ENCODE measurements around the gene SPATA13. TPM values are rescaled to one million over a fixed set of nuclear protein-coding genes. Genes with fewer than 3 reads are reported as not detected.

SPATA13 gene
- total and polyA plus RNA-seq, 12 donors = 3.3 to 21.4 (median 10.2) TPM

GRCh38 chr13:24233351-24233901 is 72.9 kb downstream of the SPATA13 start:
- Histone ChIP-seq H3K4me3 (peak overlapping the region in 1 of 10 donors; percentile 6), H3K27me3 (no peaks in the 10 kb centered on the region), H3K27ac (no peak overlapping the region), H3K36me3 (no peaks in the 10 kb centered on the region), H3K4me1 (peaks cover 0 to 31% (median 0%) of the 10 kb centered on the region in 9 donors), H3K9me3 (no peaks in the 10 kb centered on the region)
- no peak for TF ChIP-seq CTCF (IDR thresholded peaks at IDR 0.05)
- no peak for ATAC-seq
- intact Hi-C loops (cut with DNase I) = no loop called here
- 22 to 29% methylated on average over 4 of the region's 4 CpGs for WGBS, 2 donors
- no peak for DNase-seq

DNA sequence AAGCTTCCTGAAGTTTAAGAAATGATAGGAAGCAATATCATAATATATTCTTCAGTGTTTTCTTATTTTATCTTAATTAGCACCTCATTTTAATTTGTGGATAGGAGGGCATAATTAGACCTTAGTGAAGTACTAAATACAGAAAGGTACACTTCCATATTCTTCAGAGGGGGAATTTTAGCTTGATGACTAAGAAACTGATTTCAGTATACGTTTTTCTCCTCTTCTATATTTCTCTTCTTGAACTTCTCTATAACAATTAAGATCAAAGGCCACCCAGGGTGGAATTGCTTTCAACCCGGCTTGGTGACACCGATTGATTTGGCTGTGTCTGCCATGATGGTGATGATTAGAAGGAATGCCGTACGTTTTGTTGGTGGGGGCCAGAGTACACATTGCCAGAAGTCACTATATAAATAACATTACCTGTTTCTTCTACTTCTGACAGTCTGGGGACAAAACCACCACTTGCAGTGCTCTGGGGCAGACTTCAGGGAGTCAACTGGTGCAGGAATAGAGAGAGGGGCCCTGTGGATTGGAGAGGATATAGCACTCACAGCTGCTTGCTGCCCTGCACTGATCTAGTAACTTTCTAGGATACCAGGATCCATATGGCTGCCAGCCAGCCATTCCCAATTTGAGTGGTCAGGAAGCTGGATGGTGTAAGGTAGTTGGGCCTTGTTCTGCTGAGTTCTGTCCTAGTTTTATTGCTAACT is 73.8 kb downstream of the SPATA13 start:
- no peaks in the 10 kb centered on the region for H3K9me3 ChIP-seq
- no peak for TF ChIP-seq CTCF (IDR thresholded peaks at IDR 0.05)
- no peaks in the 10 kb centered on the region for H3K27me3 ChIP-seq
- DNase-seq (no peak), ATAC-seq (no peak)
- H3K36me3 ChIP-seq = no peaks in the 10 kb centered on the region
- 48 to 54% methylated on average over 5 of the region's 5 CpGs for WGBS, 2 donors
- H3K4me1 ChIP-seq = peaks cover 0 to 22% (median 0%) of the 10 kb centered on the region in 9 donors
- intact Hi-C loops (cut with DNase I) = no loop called here
- no peak overlapping the region for H3K4me3 ChIP-seq
- no peak overlapping the region for H3K27ac ChIP-seq

GRCh38 chr13:24237356-24237755 is 76.8 kb downstream of the SPATA13 start:
- H3K4me3 ChIP-seq = no peak overlapping the region
- peaks cover 0 to 14% (median 0%) of the 10 kb centered on the region in 9 donors for H3K4me1 ChIP-seq
- no peak overlapping the region for H3K27ac ChIP-seq
- WGBS, 2 donors = 88 to 94% methylated on average over 1 of the region's 1 CpG
- intact Hi-C loops (cut with DNase I) = no loop called here
- no peaks in the 10 kb centered on the region for H3K36me3 ChIP-seq
- H3K9me3 ChIP-seq = no peaks in the 10 kb centered on the region
- H3K27me3 ChIP-seq = no peaks in the 10 kb centered on the region
- ATAC-seq (no peak), DNase-seq (no peak)
- TF ChIP-seq CTCF (IDR thresholded peaks at IDR 0.05) = no peak

- H3K9me3 ChIP-seq = no peaks in the 10 kb centered on the region
- no peaks in the 10 kb centered on the region for H3K27me3 ChIP-seq
- TF ChIP-seq CTCF (IDR thresholded peaks at IDR 0.05) = no peak
- H3K27ac ChIP-seq = no peak overlapping the region
- intact Hi-C loops (cut with DNase I) = no loop called here
- no peak overlapping the region for H3K4me3 ChIP-seq
- H3K36me3 ChIP-seq = no peaks in the 10 kb centered on the region
- DNase-seq (no peak), ATAC-seq (no peak)
- H3K4me1 ChIP-seq = no peaks in the 10 kb centered on the region
- WGBS, 2 donors = 96 to 97% methylated on average over 10 of the region's 10 CpGs
Measured at GRCh38 chr13:24241336-24241735, 80.8 kb downstream of the SPATA13 start.
